Right kidney (tissue), 1 donor: Measurements from ENCODE around the gene RNASE9.
A peak's percentile ranks its signal among the peaks of the same experiment; 100 is the strongest.
"Not testable (repeated sequence)": the region's sequence is repeated elsewhere in the genome, so short reads cannot be mapped to it uniquely, and the experiment has no call there.

Experiments
- DNase-seq: peaks from one replicate; pipeline ENCODE4 v3.0.0-alpha.2; 2016

RNASE9 gene

DNA sequence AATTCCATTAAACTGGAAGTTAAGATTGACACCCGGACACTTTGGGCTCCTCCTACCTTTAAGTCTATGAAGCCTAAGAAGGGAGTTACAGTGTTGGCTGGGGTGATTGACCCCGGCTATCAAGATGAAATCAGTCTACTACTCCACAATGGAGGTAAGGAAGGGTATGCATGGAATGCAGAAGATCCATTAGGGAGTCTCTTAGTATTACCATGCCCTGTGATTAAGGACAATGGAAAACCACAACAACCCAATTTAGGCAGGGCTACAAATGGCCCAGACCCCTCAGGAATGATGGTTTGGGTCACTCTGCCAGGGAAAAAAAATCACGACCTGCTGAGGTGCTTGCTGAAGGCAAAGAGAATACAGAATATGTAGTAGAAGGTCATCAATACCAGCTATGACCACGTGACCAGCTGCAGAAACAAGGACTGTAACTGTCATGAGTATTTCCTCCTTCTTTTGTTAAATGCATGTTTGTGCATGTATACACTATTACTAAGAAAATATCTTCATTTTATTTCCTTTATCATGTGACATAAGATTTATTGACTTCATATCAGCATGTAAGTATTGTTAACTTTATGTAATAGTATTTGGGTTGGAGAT is 11.6 kb upstream of the RNASE9 start:
- DNase-seq = not testable (repeated sequence)

GRCh38 chr14:20570720-20571119 is 9.9 kb upstream of the RNASE9 start:
- not testable (repeated sequence) for DNase-seq

DNA sequence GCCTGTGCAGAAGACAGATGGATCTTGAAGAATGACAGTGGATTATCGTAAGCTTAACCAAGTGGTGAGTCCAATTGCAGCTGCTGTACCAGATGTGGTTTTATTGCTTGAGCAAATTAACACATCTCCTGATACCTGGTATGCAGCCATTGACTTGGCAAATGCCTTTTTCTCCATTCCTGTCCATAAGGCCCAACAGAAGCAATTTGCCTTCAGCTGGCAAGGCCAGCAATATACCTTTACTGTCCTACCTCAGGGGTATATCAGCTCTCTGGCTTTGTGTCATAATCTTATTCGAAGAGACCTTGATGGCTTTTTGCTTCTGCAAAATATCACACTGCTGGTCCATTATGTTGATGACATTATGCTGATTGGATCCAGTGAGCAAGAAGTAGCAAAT is 9.0 kb upstream of the RNASE9 start:
- DNase-seq = not testable (repeated sequence)

GRCh38 chr14:20569066-20569465 is 8.2 kb upstream of the RNASE9 start:
- no peak for DNase-seq

DNA sequence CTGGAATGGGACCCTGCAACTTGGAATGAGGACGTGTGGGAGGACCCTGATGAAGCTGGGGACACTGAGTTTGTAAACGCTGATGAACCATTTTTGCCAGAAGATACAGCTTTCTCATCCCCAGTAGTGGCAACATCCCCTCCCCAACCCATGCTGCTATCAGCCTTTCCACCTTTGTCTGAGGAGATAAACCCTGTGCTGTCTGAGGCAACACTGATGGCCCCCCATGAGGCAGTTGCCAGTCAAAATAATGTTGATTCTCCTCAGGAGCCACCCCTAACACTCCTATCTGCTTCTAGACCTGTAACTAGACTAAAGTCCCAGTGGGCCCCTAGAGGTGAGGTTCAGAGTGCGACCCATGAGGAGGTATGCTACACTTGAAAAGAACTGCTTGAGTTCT is 7.5 kb upstream of the RNASE9 start:
- no peak for DNase-seq

GRCh38 chr14:20567199-20567598 is 6.4 kb upstream of the RNASE9 start:
- not testable (repeated sequence) for DNase-seq

DNA sequence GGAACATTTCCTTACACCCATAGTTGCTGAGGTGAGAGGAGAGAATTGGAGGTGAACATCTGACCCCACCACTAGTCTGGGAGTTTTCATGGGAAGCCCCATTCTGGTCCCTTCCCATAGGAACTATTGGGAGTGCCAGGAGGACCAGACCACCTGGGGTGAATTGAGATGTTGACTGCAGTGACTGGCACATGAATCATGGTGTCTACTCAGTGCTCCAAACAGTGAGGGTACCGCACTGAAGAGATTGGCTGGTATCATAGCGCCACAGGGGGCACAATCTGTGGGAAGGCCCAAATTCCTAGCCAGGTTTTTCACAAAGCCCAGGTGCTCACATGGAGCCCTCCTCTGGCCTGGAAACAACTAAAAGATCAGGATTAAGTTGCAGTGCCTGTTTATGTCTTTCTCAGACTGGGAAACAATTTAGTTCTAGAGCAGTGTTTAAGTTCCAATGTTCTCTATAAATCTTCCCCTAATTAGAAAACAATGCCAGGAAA is 3.7 kb upstream of the RNASE9 start:
- no peak for DNase-seq

DNA sequence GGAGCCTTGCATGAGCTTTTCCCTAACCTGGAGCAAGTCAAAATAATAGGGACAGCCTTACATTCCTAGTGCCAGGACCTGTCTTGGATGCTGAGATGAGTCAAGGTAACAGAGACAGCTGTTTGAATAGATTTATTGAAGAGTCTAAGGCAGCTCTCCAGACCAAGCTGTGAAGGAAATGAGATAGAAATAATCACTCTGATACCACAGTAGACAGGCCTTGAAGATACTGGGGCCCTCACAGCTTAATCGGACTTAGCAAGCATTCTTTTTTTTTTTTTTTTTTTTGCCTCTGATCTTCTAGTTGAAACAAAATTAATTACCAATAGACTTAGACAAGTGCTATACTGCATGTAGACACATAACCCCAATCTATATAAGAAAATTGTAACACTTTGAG is 3.1 kb upstream of the RNASE9 start:
- DNase-seq = no peak

DNA sequence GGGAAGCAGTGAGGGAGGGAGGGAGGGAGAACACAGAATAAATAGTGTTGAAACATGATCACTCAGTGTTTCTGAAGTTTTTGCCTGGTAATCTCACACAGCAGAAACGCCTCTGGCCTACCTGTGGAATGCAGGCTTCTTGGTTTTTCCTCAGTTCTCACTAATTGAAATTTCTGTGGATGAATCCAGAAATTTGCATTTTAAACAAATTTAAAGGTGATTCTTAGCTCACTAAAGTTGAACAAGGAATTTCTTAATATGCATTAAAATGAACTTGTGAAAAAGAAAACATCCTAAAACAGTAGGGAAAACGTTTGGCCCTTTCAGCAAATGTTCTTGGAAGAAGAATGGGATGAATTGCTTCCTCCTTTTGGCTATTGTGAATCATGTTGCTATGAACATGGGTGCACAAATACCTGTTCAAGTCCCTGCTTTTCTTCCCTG is 1.4 kb downstream of the RNASE9 start:
- DNase-seq = no peak

- DNase-seq = no peak
These were observed 3.7 kb downstream of the RNASE9 start for GRCh38 chr14:20557212-20557542.

DNA sequence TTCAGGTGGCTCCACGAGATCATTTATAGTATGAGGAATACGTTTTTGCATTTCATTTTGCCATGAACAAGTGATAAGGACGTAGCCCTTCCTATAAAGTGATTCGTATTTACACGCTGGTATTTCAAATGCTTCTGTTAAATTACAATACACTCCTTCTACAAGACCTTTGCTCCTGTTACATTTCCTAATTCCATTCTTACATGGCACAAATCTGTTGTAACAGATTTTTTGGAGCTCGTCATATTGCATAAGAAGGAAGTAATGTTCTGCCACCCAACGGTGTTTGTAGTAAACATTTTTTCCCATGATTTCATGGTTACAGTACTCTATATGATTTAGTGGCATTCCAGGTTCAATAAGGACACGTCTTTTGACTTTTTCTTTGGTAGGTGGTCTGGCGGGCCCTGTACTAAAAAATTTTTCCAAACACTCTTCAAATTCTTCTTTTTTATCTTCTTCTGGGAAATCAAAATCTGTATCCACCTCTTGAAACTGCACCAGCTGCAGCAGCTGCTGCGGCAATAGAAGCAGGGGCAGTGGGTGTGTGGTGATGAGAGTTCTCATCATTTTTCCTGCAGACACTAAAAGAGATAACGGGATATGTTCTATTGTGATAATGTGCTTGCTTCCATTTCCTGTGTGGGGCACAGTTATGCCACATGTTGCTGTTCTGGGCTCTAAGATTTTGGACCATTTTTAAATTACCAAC is 4.2 kb downstream of the RNASE9 start:
- DNase-seq = no peak

GRCh38 chr14:20555845-20556244 is 5.0 kb downstream of the RNASE9 start:
- no peak for DNase-seq

DNA sequence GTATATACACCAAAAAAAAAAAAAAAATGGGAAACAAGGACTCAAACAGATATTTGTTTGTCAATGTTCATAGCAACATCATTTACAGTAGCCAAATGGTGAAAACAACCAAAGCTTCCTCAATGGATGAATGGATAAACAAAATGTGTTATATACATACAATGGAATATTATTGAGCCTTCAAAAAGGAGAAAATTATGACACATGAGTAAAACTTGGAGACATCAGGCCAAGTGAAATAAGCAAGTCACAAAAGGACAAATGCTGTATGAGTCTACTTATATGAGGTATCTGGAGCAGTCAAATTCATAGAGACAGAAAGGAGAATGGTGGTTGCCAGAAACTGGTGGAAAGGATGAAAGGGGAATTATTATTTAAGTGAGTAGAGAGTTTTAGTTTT is 7.8 kb downstream of the RNASE9 start:
- no peak for DNase-seq

- DNase-seq = no peak
These were observed 9.2 kb downstream of the RNASE9 start for GRCh38 chr14:20551606-20552005.

DNA sequence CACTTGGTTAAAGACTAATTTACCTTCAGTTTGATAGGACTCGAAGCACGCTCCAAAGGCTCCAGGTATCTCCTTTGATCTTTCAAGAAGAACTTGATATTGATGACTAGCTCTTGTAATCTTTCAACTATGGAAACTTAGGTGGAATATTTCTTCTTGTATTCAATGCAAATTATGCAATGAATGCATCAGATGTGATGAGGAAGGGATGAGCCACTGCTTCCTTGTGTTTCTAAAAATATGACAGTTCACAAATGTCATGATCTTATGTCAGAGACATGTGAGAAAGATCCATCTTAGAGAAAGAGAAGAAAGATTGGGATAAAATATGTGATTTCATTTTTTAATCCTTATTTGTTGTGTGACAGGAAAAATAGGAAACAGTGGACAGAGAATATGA is 9.9 kb downstream of the RNASE9 start:
- DNase-seq = no peak

DNA sequence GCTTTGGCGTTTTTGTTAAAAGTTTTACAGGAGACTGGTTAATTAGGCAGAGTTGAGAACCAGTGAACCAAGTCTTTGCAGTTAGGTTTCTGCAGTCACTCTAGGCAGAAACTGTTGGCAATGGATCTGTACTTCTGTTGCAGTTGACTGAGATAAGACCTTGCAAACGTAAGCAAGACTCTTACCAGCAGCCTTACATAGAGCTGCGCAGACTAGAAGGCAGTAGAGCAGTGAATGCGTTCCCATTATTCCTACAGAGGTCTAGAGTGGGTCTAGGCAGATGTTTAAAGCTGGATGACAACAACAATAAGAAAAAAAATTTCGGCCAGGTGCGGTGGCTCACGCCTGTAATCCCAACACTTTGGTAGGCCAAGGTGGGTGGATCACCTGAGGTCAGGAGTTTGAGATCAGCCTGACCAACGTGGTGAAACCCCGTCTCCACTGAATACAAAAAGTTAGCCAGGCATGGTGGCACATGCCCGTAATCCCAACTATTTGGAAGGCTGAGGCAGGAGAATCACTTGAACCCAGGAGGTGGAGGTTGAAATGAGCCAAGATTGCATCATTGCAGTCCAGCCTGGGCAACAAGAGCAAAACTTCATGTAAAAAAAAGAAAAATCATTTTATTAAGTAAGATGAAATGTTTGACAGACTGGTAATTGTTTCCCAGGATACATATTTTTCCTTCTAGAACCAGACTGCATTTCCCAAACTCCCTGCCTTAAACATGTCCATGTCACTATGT is 12.3 kb downstream of the RNASE9 start:
- DNase-seq = no peak

- DNase-seq = no peak
These were observed 14.0 kb downstream of the RNASE9 start for GRCh38 chr14:20546877-20547276.

DNA sequence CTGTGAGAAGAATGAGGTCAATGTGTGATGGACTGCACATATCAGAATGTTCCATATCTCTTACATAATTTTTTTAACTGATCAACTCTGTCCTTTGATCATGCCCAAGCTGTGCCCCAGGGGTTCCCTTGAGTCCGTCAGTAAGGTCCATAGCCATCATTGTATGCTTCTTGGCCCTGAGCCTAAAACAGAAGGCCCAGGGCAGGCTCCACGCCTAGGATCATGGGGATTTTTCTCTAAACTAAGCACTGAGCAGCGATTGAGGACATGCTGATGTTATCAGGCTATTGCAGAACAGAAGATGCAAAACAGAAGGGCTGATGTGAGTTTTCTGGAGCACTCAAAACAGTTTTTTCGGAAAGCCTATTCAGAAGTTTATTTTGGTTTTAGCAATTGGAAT is 20.9 kb downstream of the RNASE9 start:
- no peak for DNase-seq

DNA sequence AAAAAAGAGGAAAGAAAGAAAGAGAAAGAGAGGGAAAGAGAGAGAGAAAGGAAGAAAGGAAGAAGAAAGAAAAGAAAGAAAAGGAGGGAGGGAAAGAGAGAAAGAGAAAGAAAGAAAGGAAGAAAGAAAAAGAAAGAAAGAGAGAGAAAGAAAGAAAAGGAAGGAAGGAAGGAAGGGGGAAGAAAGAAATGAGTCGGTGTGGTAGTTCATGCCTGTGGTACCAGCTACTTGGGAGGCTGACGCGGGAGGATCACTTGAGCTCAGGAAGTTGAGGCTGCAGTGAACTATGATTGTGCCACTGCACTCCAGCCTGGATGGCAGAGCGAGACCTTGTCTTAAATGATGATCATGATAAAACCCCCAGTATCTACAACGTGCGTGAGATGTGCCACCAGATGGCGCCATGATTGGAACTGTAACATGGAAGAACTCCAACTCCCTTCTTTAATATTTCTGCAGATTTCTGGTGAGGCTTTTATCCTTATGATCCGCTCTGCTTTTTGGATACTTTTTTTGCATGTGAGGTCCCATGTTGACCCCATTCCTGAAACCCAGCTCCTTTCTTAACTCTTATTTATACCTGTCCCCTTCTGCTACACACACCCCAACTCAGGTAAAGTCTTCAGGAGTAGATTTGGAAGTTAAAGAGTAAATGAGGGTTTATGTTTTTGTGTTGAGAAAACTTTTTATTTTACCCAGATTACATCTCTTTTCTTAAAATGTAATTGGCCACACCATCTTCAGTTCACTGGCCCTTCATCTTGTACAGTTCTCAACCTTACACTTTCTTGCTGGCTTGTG is 29.9 kb downstream of the RNASE9 start:
- peak; percentile 13 for DNase-seq

- DNase-seq = no peak
These were observed 31.0 kb downstream of the RNASE9 start for GRCh38 chr14:20529806-20530205.

DNA sequence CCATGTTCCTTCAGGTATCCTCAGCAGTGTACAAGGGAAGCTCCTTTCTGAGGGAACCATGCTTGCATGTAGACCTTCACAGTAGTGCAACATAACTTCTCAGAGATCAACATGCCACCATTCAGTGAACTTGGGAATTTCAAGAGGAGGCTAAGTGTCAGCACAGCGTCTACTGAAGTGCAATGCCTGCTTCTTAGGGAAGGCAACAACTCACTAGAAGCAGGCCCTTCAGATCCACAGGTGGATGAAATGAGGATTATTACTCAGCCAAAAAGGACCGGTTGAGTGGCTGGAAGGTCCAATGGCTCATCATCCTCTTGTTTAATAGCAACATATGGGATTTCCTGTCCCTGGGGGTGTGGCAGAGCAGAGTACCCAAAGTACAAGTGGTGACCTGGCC is 36.8 kb downstream of the RNASE9 start:
- no peak for DNase-seq

DNA sequence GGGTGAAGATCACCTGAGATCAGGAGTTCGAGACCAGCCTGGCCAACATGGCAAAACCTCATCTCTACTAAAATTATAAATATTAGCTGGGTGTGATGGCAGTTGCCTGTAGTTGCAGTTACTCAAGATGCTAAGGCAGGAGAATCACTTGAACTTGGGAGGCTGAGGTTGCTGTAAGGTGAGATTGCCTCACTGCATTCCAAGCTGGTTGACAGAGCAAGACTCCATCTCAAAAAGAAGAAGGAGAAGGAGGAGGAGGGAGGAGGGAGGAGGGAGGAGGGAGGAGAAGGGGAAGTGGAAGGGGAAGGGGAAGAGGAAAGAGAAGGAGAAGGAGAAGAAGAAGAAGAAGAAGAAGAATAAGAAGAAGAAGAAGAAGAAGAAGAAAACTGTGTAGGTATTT is 38.5 kb downstream of the RNASE9 start:
- no peak for DNase-seq

GRCh38 chr14:20516921-20517320 is 43.9 kb downstream of the RNASE9 start:
- DNase-seq = no peak
